GM11168 (cell line): Measurements from ENCODE around the gene PRDM7.

Experiments used
- in situ Hi-C: fragments of 300-500 bp; cut with MboI; formaldehyde crosslinking; loops from one replicate; pipeline ENCODE4 v1.12.0; 2022; ENCODE audit warnings: low sequenced_read_pairs; ENCODE audit not compliant: unreplicated experiment

PRDM7 gene

GRCh38 chr16:90041896-90042473 lies 35.1 kb downstream of the PRDM7 start:
- in situ Hi-C loops: no loop called here

- in situ Hi-C loops: no loop called here
These were observed 36.7 kb downstream of the PRDM7 start for GRCh38 chr16:90040152-90041023.

DNA sequence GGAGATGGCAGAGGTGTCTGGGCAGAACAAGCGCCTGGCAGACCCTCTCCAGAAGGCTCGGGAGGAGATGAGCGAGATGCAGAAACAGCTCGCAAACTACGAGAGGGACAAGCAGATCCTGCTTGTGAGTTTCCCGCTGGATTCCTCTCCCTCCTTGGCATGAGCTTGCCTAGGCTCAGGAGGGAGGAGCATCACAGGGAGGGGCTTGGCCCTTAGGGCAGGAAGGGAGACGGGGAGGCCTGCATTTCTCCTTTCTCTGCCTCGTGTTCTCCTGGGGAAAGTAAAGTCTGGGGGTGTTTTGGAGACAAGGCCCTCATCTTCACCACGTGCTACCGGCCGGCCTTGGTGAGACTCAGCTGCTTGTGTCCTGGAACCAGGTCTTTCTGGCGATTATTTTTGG lies 39.9 kb downstream of the PRDM7 start:
- in situ Hi-C loops: no loop called here

GRCh38 chr16:90035902-90036301 lies 41.2 kb downstream of the PRDM7 start:
- in situ Hi-C loops: no loop called here

- in situ Hi-C loops: no loop called here
These were observed 42.6 kb downstream of the PRDM7 start for GRCh38 chr16:90034504-90034903.

DNA sequence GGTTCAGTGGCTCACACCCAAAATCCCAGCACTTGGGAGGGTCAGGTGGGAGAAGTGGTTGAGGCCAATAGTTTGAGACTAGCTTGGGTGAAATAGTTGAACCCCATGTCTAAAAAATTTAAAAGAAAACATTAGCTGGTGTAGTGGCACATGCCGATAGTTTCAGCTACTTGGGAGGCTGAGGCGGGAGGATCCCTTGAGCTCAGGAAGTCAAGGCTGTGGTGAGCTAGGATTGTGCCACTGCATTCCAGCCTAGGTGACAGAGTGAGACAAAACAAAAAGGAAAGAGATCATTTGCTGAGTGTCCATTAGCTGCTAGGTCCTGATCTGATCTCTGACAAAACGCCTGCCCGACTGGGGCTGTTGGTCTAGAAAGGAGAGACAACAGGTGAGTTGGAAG lies 43.7 kb downstream of the PRDM7 start:
- in situ Hi-C loops: no loop called here

DNA sequence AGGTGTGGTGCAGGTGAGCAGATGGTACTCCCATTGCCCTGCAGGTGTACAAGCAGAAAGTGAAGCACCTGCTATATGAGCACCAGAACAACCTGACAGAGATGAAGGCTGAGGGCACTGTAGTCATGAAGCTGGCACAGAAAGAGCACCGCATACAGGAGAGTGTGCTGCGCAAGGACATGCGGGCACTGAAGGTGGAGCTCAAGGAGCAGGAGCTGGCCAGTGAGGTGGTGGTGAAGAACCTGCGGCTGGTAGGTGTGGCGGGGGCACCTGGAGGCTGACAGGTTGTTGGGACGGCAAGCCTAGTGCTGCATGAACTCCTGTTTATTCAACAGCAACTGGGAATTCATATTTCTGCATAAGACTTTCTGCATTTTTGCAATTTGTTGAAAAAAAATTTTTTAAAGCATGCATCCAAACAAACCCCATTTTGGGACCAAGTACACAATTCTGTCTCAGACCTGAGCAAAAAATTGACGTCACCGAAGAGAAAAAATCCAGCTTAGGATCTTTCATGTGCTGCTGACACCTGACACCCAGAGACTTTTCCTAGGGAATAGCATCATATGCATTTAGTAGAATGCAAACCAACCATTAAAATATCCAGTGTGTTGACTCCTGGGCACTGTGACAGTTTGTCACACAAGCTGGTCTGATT lies 44.3 kb downstream of the PRDM7 start:
- in situ Hi-C loops: no loop called here

GRCh38 chr16:90031931-90032673 lies 45.0 kb downstream of the PRDM7 start:
- in situ Hi-C loops: no loop called here

- in situ Hi-C loops: no loop called here
These were observed 45.8 kb downstream of the PRDM7 start for GRCh38 chr16:90031186-90031930.

- in situ Hi-C loops: no loop called here
These were observed 48.1 kb downstream of the PRDM7 start for GRCh38 chr16:90028985-90029384.

- in situ Hi-C loops: no loop called here
These were observed 49.5 kb downstream of the PRDM7 start for GRCh38 chr16:90027611-90028010.

- in situ Hi-C loops: no loop called here
These were observed 51.0 kb downstream of the PRDM7 start for GRCh38 chr16:90026135-90026534.

DNA sequence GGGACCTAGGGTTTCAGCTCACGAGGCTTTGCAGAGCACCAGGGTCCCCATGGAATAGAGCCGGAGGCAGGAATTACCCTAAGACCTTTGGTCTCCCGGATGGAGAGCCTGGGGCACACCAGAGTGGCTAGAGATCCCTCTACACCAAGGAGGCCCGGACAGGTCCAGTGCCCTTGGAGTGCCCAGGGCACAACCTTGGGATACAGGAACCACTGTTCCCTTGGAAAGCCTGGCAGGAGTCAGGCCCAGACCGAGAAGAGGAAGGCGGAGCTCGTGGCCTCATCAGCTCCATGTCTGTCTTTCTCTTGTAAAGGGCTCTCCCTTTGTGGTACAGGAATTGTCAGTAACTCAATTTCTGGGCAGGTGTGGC lies 54.1 kb downstream of the PRDM7 start:
- in situ Hi-C loops: no loop called here

DNA sequence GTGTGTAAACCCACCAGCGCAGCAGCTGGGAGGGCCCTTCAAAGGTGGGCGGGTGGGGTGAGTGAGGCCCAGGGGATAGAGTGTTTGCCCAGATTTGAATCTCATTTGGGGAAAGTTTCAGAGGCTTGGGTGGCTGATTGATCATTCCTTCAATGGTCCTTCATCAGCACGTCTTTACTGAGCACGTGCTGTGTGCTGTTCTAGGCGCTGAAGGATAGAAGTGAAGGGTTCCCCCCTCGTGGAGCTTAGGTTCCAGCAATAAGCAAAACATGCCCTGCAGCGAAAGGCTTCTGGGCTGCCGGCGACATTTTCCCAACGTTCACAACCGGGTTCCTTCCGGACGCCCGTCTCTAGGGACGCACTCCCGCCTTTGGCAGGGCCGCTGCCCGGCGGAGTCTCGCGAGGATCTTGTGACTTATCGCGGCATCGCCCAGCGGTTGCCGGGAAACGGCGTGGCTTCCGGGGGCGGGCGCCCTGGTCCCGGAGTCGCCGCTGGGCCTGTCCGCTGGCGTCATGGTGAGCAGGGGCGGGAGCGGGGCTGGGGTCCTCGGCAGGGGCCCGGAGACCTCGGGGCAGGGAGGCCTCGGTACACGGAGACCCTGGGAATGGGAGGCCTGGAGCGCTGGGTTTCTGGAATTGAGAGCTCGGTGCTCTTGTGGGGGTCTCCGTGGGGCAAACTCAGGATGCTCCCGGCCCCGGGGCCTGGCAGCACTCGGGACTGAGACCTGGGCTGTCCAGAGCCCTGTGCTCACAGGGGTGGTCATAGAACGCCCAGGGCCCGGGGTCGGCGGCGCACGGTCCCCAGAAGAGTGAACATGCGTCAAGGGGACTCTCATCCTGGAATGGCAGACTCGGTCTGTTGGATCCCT lies 54.7 kb downstream of the PRDM7 start:
- in situ Hi-C loops: no loop called here

DNA sequence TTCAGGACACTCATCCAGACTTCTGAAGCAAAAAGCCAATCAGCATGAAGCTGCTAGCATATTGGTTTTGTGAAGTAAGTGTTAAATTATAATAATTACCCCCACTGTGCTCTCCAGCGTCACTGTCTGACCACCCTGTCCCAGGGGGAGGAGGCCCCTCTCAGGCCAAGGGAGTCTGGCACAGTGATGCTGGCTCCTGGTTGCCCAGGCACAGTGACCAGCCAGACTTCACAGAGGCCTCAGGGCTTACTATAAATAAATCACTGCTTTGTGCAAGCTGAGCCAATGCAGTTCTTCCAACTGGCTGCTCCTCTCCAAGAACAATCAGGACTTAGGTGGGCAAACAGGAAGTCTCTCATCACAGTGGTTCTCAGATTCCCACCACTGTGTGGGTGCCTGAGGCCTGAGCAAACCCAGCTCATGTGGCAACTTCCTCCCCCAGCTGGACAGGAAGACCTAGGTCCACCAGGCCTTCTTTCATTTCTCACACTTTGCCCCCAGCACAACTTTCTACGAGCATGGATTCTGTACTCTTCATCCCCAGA lies 56.2 kb downstream of the PRDM7 start:
- in situ Hi-C loops: no loop called here

DNA sequence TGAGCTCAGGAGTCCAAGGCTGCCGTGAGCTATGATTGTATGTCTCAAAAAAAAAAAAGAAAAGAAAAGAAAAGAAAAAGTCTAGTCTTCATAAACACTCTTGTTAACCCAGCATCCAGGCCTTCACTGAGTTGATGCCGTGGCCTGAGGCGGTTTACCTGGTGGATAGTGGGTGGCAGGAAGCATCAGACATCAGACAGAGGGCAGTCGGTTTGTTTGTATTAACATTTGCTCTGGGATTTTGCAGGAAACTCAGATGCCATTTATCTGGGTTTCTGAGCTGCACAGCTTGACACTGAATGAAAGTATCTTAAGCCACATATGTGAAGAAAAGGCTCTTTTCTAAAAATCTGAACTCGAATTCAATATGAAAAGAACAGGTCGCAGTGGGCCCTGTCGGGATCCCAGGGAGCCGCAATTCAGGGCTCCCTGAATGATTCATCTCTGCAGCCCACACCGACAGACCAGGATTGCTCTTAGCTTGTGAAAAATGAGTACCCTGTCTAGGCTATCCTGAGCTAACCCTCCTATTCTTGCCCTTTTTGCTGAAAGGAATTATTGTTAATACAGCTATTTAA lies 56.8 kb downstream of the PRDM7 start:
- in situ Hi-C loops: no loop called here

DNA sequence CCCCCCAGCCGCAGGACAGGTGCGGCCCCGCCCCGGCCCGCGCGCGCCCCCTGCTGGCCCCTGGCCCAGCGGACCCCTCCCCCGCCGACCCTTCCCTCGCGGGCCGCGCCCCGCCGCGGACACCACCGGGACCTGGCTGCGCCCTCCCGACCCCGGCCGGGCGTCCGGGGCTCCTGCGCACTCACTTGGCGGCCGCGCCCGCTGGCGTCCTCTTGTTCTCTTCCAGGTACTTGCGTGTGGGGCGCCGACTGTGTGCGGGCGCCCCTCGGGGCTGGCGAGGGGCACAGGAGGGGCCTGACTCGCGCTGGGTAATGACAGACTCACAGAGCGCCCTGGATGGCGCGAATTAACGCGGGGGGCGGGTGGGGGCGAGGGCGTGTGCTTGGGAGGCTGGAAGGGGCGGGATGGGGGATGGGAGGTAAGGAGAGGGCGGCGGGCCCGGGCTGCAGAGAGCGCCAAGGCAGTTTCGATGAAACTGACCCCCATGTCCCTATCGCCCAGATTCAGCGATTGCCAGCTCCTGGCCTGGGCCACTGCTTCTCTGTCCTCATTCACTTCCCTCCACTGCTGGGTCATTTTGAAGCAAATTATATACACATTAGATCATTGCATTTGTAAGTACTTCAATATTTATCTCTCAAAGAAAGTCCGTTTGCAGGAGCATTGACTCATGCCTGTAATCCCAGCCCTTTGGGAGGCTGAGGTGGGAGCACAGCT lies 57.4 kb downstream of the PRDM7 start:
- in situ Hi-C loops: no loop called here
